ENCODE data around the gene GABBR2.

DNA sequence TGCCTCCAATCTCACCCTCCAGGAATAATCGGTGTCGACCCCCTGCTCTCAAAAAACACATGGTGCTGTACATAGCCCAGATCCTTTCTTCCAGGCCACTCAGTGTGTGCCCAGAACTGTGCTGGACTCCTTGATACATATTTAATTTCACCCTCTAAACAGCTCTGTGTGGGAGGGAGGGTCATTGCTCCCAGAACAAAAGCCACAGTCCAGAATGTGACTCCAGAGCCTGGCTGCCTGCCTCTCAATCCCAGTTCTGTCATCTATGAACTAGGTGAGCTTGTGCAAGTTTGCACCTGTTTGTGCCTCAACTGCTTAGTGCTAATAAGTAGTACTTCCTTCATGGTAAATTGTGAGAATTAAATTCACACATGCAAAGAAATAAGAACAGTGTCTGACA, 93.1 kb downstream of the GABBR2 start:
- TF ChIP-seq POLR2A (IDR thresholded peaks at IDR 0.05), result no peak
- TF ChIP-seq, protein P1, sequence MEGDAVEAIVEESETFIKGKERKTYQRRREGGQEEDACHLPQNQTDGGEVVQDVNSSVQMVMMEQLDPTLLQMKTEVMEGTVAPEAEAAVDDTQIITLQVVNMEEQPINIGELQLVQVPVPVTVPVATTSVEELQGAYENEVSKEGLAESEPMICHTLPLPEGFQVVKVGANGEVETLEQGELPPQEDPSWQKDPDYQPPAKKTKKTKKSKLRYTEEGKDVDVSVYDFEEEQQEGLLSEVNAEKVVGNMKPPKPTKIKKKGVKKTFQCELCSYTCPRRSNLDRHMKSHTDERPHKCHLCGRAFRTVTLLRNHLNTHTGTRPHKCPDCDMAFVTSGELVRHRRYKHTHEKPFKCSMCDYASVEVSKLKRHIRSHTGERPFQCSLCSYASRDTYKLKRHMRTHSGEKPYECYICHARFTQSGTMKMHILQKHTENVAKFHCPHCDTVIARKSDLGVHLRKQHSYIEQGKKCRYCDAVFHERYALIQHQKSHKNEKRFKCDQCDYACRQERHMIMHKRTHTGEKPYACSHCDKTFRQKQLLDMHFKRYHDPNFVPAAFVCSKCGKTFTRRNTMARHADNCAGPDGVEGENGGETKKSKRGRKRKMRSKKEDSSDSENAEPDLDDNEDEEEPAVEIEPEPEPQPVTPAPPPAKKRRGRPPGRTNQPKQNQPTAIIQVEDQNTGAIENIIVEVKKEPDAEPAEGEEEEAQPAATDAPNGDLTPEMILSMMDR (IDR thresholded peaks at IDR 0.05), result no peak

Data from uterus (tissue), 2 donors.